ENCODE results near the gene KCTD10.
"Not testable (repeated sequence)": the region's sequence is repeated elsewhere in the genome, so short reads cannot be mapped to it uniquely, and the experiment has no call there.

The KCTD10 gene

DNA sequence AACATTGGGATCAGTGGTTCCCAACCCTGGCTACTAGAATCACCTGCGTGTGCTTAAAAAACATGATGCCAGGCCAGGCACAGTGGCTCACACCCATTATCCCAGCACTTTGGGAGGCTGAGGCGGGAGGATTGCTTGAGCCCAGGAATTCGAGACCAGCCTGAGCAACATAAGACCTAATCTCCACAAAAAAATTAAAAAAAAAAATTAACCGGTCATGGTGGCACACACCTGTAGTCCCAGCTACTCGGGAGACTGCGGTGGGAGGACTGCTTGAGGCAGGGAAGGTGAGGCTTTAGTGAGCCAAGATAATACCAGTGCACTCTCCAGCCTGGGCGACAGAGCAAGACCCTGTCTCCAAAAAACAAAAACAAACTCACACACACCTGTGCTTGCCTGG, 2.0 kb downstream of the KCTD10 start:
- CTCF ChIA-PET = interaction anchor here (0.8 to 10.7 kb wide), 6 partner anchors 10 to 300 kb away, joined by 3 to 199 read pairs (median 9); no protein-coding TSS in a partner anchor
- TF ChIP-seq CTCF (IDR thresholded peaks at IDR 0.05; ENCODE audit: insufficient read depth, low read length, missing control alignments) = no peak
- POLR2A ChIA-PET = interaction anchor here (1.4 kb wide), 1 partner anchor 12 kb away, joined by 10 read pairs; no protein-coding TSS in a partner anchor
- no peak for DNase-seq (ENCODE audit: low read depth, low spot score)
- peak overlapping the region; percentile 95 for H3K4me3 ChIP-seq (ENCODE audit: low read depth, low read length)

DNA sequence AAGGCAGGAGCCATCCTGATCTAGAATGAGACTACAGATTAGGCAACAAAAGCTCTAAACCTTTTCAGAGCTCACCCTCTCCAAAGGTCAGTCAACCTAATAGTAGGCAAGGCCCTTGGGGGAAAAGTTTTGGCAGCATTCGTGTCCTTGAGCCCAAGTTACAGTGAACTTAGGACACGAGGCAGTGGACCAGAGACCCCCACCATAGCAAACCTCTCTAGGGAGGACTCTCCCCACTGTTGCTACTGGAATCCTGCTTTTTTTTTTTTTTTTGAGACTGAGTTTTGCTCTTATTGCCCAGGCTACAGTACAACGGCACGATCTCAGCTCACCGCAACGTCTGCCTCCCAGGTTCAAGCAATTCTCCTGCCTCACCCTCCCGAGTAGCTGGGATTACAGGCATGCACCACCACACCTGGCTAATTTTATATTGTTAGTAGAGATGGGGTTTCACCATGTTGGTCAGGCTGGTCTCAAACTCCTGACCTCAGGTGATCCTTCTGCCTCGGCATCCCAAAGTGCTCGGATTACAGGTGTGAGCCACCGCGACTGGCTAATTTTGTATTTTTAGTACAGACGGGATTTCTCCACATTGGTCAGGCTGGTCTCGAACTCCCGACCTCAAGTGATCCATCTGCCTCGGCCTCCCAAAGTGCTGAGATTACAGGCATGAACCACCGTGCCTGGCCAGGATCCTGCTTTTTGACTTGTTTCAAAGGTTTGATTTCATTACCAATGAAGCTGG, 3.4 kb downstream of the KCTD10 start:
- POLR2A ChIA-PET = interaction anchor here (0.6 to 3.9 kb wide), 2 partner anchors 12 to 44 kb away, joined by 5 to 32 read pairs; no protein-coding TSS in a partner anchor
- not testable (repeated sequence) for DNase-seq (ENCODE audit: low read depth, low spot score); H3K4me3 ChIP-seq (ENCODE audit: low read depth, low read length)
- CTCF ChIA-PET = interaction anchor here (0.7 to 10.7 kb wide), 6 partner anchors 10 to 45 kb away, joined by 3 to 199 read pairs (median 4); no protein-coding TSS in a partner anchor

GRCh38 chr12:109473006-109473405, 4.1 kb downstream of the KCTD10 start:
- CTCF ChIA-PET = interaction anchor here (0.7 to 10.7 kb wide), 4 partner anchors 10 to 42 kb away, joined by 3 to 199 read pairs (median 4); no protein-coding TSS in a partner anchor
- TF ChIP-seq CTCF (IDR thresholded peaks at IDR 0.05; ENCODE audit: insufficient read depth, low read length, missing control alignments) = no peak
- POLR2A ChIA-PET = interaction anchor here (3.9 kb wide), 1 partner anchor 11 kb away, joined by 32 read pairs; no protein-coding TSS in a partner anchor
- DNase-seq (ENCODE audit: low read depth, low spot score) = no peak
- no peak overlapping the region for H3K4me3 ChIP-seq (ENCODE audit: low read depth, low read length)

DNA sequence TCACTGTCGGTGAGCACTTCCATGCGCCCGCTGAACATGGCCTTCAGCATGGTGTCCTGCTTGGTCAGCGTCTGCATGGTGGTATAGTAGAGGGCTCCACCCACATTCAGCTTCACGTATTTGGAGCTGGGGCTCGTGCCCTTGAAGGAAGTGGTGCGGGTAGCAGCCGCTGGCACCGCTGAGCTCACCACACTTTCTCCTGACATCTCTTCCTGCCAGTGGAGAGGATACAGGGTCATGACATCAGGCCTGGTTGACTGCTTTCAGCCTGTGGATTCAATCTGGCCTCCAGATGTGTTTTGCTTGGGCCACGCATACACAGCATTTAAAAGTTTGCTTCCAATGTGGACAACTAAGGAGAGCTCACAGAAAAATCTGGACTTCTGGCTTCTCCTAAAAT, 7.6 kb downstream of the KCTD10 start:
- TF ChIP-seq CTCF (IDR thresholded peaks at IDR 0.05; ENCODE audit: insufficient read depth, low read length, missing control alignments) = no peak
- no peak overlapping the region for H3K4me3 ChIP-seq (ENCODE audit: low read depth, low read length)
- CTCF ChIA-PET = interaction anchor here (1.1 to 10.7 kb wide), 4 partner anchors 23 to 128 kb away, joined by 3 to 199 read pairs (median 3); no protein-coding TSS in a partner anchor
- no peak for DNase-seq (ENCODE audit: low read depth, low spot score)
- POLR2A ChIA-PET = no interaction called here

- POLR2A ChIA-PET = interaction anchor here (0.6 to 0.9 kb wide), 2 partner anchors 9 to 23 kb away, joined by 3 read pairs; no protein-coding TSS in a partner anchor
- CTCF ChIA-PET = interaction anchor here (1.2 to 10.7 kb wide), 6 partner anchors 10 to 40 kb away, joined by 3 to 199 read pairs (median 4); no protein-coding TSS in a partner anchor
- TF ChIP-seq CTCF (IDR thresholded peaks at IDR 0.05; ENCODE audit: insufficient read depth, low read length, missing control alignments) = no peak
- no peak overlapping the region for H3K4me3 ChIP-seq (ENCODE audit: low read depth, low read length)
- no peak for DNase-seq (ENCODE audit: low read depth, low spot score)
These were observed 9.0 kb downstream of the KCTD10 start for GRCh38 chr12:109467978-109468676.

- CTCF ChIA-PET = interaction anchor here (1.1 to 2.1 kb wide), 6 partner anchors 9 to 434 kb away, joined by 3 to 9 read pairs (median 4); no protein-coding TSS in a partner anchor
These were observed 10.3 kb downstream of the KCTD10 start for GRCh38 chr12:109466821-109467220.

More at GRCh38 chr12:109466821-109467220, 10.3 kb downstream of the KCTD10 start:
- H3K4me3 ChIP-seq (ENCODE audit: low read depth, low read length) = no peak overlapping the region
- no peak for DNase-seq (ENCODE audit: low read depth, low spot score)
- POLR2A ChIA-PET = interaction anchor here (0.9 kb wide), 1 partner anchor 22 kb away, joined by 3 read pairs; no protein-coding TSS in a partner anchor
- no peak for TF ChIP-seq CTCF (IDR thresholded peaks at IDR 0.05; ENCODE audit: insufficient read depth, low read length, missing control alignments)

All from AG04449 (cell line).